Measurements from ENCODE around the gene GORASP1.

GRCh38 chr3:39130026-39130425 is 22.6 kb upstream of the GORASP1 start:
- TF ChIP-seq POLR2A (IDR thresholded peaks at IDR 0.05) (no peak), CTCF (IDR thresholded peaks at IDR 0.05) (no peak)

Data from uterus (tissue), 2 donors.